Skeletal muscle tissue (tissue), 4 donors: ENCODE results near the gene CNTROB. TPM values are rescaled to one million over a fixed set of nuclear protein-coding genes. Genes with fewer than 3 reads are reported as not detected.

Source experiments
- H3K27ac ChIP-seq: one replicate; pipeline ENCODE4 v1.7.0; 2013; ENCODE audit warnings: mild to moderate bottlenecking, low read depth, low read length, inconsistent platforms
- H3K27me3 ChIP-seq, 3 donors: one replicate each; pipeline ENCODE4 v1.7.0; 2013; ENCODE audit warnings: low read length in 3 of 3; ENCODE audit not compliant: control insufficient read depth in 3 of 3, insufficient read depth in 3 of 3
- H3K36me3 ChIP-seq, 3 donors: one replicate each; pipeline ENCODE4 v1.7.0; 2013; ENCODE audit warnings: low read length in 3 of 3; ENCODE audit not compliant: control insufficient read depth in 3 of 3, insufficient read depth in 3 of 3
- H3K4me1 ChIP-seq, 3 donors: one replicate each; pipeline ENCODE4 v1.7.0; 2013; ENCODE audit warnings: low read length in 3 of 3, mild to moderate bottlenecking in 3 of 3; ENCODE audit not compliant: control insufficient read depth in 3 of 3, insufficient read depth in 3 of 3
- H3K4me3 ChIP-seq, 3 donors: one replicate each; pipeline ENCODE4 v1.7.0; 2013; ENCODE audit warnings: low read length in 3 of 3
- H3K9ac ChIP-seq, 3 donors: one replicate each; pipeline ENCODE4 v1.7.0; 2013; ENCODE audit warnings: low read length in 3 of 3, mild to moderate bottlenecking in 3 of 3, moderate library complexity in 2 of 3, low read depth in 1 of 3
- H3K9me3 ChIP-seq, 3 donors: one replicate each; pipeline ENCODE4 v1.7.0; 2013; ENCODE audit warnings: low read length in 3 of 3; ENCODE audit not compliant: control insufficient read depth in 3 of 3
- total RNA-seq: library from RNA; depleted of rRNA; stranded (reverse); fragments of >200 nt; gene quantifications from one replicate; pipeline ENCODE4 v1.2.3, GENCODE V29; 2014
- donor health status: Osteomylitis.

The CNTROB gene, protein sequence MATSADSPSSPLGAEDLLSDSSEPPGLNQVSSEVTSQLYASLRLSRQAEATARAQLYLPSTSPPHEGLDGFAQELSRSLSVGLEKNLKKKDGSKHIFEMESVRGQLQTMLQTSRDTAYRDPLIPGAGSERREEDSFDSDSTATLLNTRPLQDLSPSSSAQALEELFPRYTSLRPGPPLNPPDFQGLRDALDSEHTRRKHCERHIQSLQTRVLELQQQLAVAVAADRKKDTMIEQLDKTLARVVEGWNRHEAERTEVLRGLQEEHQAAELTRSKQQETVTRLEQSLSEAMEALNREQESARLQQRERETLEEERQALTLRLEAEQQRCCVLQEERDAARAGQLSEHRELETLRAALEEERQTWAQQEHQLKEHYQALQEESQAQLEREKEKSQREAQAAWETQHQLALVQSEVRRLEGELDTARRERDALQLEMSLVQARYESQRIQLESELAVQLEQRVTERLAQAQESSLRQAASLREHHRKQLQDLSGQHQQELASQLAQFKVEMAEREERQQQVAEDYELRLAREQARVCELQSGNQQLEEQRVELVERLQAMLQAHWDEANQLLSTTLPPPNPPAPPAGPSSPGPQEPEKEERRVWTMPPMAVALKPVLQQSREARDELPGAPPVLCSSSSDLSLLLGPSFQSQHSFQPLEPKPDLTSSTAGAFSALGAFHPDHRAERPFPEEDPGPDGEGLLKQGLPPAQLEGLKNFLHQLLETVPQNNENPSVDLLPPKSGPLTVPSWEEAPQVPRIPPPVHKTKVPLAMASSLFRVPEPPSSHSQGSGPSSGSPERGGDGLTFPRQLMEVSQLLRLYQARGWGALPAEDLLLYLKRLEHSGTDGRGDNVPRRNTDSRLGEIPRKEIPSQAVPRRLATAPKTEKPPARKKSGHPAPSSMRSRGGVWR
- total RNA-seq, result 9.9 TPM

DNA sequence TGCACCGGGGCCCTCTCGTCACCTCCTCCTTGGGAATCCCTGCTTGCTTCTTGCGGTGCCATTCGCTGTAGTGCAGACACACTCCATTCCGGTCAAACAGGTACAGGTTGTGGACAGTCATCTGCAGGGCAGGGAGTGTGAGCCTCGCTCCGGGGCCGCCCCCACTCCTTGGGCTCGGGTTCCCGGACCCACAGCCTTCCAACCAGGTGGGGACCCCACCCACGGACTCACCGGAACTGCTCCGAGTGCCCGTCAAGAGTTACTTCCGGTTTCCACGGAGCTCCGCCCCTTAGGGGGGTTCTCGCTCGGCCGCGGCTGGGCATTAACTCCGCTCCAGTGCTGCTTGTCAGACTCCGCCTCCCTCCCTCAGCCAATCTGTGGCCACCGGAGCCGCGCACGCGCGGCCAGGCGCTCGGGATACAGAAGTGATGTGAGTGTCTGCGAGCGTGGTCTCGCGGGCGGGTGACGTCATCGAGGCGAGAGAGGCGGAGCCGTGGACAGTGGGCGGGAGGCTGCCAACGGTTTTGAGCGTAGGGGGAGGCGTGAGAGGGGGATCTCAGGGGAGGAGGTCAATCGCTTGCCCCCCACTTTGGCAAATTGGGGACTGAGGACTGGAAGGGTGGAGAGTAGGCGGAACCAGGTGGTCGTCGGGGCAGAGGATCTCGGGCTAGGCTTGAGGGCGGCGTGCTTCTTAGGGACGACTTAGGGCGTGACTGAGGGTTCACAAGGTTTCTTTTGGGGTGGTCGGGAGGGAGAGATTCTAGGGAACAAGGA lies at the start of gene CNTROB, which contains the start of gene TRAPPC1:
TSS of gene CNTROB (plus strand) at position 498 of the 774 bp plus-strand sequence. CDS start 874 bp downstream, outside the sequence.
TSS of gene TRAPPC1 (minus strand) at position 238 of the 774 bp plus-strand sequence. CDS start at position 121, 117 bp downstream.
- H3K27ac ChIP-seq, result peak within 1 kb of the TSS; percentile 85
- H3K9me3 ChIP-seq, result no peaks in the 10 kb centered on the region
- H3K4me1 ChIP-seq, result peaks cover 20 to 28% (median 25%) of the 10 kb centered on the region in 3 donors
- peak within 1 kb of the TSS; percentile 82 to 94 (median 93) for H3K9ac ChIP-seq
- no peaks in the 10 kb centered on the region for H3K27me3 ChIP-seq
- H3K36me3 ChIP-seq, result peaks cover 9 to 23% (median 13%) of the 10 kb centered on the region in 3 donors
- peak within 1 kb of the TSS; percentile 98 to 100 (median 98) for H3K4me3 ChIP-seq

DNA sequence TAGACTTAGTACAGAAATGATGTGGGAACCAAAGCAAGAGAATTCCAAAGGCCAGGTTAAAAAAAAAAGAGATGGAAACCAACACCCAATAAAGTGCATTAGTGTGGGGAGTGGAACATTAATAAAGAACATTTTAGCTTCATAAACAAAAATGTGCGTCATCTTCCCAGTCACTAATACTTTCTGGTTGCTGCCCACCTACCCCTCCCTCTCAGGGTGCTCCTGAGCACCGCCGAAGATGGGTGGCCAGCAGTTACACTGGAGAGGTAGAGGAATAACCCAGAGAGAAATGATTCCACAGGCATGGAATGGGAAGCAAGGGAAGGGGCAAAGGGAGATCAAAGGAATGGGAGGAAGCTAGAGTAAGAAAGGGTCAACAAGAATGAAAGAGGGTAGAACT lies 49.4 kb upstream of the CNTROB start:
- Histone ChIP-seq H3K4me3 (no peak overlapping the region), H3K36me3 (peaks cover 0 to 3% (median 0%) of the 10 kb centered on the region in 3 donors), H3K27ac (no peak overlapping the region), H3K9ac (no peak overlapping the region), H3K4me1 (peaks cover 21 to 22% (median 21%) of the 10 kb centered on the region in 3 donors), H3K27me3 (peaks cover 0 to 31% (median 25%) of the 10 kb centered on the region in 3 donors), H3K9me3 (no peaks in the 10 kb centered on the region)

DNA sequence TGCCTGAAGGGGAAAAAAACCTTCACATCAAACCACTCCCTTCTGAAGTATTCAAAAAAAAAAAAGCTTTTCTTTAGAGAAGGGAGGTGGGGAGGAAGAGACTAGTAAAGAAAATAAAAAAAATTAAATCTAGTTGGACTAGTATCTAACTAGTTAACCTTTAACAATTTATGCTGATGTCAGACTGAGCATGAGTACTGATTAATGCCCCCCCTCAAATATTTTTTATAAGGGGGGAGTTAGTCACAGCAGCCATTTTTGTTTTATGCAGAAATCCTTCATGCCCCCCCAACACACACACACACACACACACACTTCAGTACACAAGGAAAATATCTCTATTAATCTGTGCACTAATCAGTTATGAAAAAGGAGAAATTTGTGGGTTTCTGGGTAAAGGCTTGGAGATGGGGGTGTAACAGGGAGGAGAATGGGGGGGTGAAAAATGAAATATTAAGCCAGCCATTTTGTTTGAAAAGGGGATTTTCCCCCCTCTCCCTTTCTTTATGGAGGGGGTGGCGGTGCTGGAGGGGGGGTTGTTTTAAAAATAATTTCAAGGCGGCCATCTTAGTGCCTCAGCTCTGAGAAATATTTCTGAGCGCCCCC lies 48.1 kb upstream of the CNTROB start:
- Histone ChIP-seq H3K27ac (no peak overlapping the region), H3K9me3 (no peaks in the 10 kb centered on the region), H3K36me3 (peaks cover 0 to 3% (median 0%) of the 10 kb centered on the region in 3 donors), H3K4me3 (peak overlapping the region in 1 of 3 donors; percentile 14), H3K9ac (no peak overlapping the region), H3K4me1 (peaks cover 33 to 35% (median 33%) of the 10 kb centered on the region in 3 donors), H3K27me3 (peaks cover 0 to 41% (median 25%) of the 10 kb centered on the region in 3 donors)

DNA sequence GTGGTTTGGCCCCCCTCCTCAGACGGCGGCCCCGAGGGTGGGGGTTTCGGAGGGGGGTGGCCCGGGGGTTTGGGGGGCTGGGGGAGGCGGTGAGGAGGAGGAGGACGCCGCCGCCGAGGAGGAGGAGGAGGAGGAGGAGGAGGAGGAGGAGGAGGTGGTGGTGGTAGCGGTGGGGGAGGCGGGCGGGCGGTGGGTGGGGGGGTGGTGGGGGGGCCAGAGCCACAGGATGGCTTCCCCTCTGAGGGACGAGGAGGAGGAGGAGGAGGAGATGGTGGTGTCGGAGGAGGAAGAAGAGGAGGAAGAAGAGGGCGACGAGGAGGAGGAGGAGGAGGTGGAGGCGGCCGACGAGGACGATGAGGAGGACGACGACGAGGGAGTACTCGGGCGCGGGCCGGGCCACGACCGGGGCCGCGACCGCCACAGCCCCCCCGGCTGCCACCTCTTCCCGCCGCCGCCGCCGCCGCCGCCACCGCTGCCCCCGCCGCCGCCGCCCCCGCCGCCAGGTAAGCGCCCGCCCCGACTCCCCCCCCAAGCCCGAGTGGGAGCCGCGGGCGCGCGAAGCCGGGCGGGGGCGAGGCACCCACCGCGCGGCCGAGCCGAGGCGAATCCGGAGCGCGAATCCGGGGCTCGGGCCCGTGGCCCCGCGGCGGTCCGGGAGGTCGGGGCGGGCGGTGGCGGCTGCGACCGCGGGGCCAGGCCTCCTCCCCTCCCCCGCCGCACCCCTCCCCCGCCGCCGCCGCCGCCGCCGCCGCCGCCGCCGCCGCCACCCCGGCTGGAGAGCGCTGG lies 47.2 kb upstream of the CNTROB start:
- Histone ChIP-seq H3K36me3 (peaks cover 0 to 3% (median 0%) of the 10 kb centered on the region in 3 donors), H3K27ac (no peak overlapping the region), H3K9ac (no peak overlapping the region), H3K27me3 (peaks cover 0 to 41% (median 21%) of the 10 kb centered on the region in 3 donors), H3K9me3 (no peaks in the 10 kb centered on the region), H3K4me1 (peaks cover 42 to 44% (median 42%) of the 10 kb centered on the region in 3 donors), H3K4me3 (peak overlapping the region; percentile 46 to 72 (median 51))

DNA sequence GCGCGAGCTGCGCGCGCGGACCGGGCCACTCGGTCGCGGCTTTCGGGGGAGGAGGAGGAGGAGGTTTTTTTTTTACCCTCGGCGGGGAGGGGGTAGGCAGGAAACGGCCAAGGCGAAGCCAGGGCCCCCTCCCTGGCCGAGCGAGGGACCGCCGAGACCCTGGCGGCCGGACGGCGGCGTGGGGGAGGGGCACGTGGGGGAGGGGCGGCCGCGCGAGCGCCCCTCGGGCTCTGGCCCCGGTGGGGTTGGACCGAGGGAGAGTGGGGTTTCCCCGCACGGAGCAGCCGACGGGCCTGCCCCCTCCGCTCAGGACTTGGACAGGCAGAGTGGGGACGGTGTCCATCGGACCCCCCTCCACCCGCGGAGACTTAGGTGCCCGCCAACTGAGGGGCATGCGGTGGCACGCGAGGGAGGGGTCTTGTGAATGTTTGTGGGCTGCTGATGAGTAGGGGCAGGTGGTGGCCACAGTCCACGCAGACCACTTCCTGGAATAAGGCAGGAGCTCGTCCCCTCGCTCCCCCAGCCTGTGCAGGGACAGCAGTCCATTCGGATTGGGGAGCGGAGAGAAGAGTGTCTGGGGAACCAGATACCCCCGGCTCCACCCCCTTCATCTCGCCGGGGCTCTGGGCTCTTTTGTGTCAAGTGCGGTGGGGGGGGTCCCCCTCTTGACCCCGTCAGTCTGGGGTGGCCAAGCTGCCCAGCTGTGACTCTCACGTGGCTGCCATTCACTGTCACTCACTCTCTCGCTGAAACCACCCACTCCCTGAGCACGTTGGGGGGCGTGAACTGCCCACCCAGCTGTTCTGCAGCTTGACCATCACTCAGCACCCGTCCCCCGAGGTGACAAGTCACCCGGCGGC lies 46.4 kb upstream of the CNTROB start:
- Histone ChIP-seq H3K27me3 (peaks cover 0 to 41% (median 19%) of the 10 kb centered on the region in 3 donors), H3K36me3 (peaks cover 0 to 2% (median 1%) of the 10 kb centered on the region in 3 donors), H3K9ac (peak overlapping the region; percentile 54 to 65 (median 62)), H3K27ac (peak overlapping the region; percentile 77), H3K4me1 (peaks cover 44 to 47% (median 46%) of the 10 kb centered on the region in 3 donors), H3K4me3 (peak overlapping the region; percentile 69 to 77 (median 72)), H3K9me3 (no peaks in the 10 kb centered on the region)

DNA sequence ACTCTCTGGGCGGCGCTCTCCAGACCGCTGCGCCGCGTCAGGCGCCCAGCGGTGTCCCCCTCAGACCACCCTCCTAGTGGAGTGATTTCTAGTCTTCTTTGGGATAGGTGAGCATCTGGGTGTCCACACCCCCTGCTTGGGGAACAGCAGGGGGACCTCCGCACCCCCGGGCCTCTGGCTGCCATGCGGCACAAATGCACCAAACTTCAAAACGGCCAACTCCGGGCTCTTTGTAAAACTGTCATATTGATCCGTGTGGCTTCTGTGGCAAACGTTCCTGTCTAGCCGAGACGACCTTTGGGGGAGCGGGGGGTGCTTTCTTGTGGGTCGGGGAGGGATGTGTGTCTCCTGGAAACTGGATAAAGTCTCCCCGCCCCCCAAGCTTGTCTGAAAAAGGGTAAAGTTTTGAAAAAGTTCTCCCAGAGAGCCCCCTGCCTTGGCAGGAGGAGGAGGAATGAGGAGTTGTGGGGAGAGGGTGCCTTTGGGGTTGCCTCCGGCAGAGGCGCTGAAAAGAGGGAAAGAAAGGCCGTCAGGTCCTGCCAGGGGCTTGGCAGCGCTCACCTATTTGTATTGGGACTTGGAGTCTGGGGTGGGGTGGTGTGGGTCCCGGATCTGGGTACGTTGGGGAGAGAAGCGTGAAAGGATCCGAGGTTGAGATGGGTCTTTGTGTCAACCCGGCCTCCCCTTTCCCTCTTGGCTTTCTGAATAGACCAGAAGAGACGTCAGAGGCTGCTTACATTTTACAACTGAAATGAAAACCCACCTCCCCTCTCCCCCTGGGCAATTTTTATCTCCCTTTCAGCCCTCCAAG lies 45.6 kb upstream of the CNTROB start:
- peaks cover 44 to 47% (median 46%) of the 10 kb centered on the region in 3 donors for H3K4me1 ChIP-seq
- peak overlapping the region; percentile 77 for H3K27ac ChIP-seq
- peak overlapping the region; percentile 72 to 77 (median 76) for H3K4me3 ChIP-seq
- H3K9me3 ChIP-seq, result no peaks in the 10 kb centered on the region
- H3K36me3 ChIP-seq, result peaks cover 6 to 8% (median 7%) of the 10 kb centered on the region in 3 donors
- peak overlapping the region; percentile 20 to 62 (median 54) for H3K9ac ChIP-seq
- peaks cover 0 to 41% (median 15%) of the 10 kb centered on the region in 3 donors for H3K27me3 ChIP-seq

DNA sequence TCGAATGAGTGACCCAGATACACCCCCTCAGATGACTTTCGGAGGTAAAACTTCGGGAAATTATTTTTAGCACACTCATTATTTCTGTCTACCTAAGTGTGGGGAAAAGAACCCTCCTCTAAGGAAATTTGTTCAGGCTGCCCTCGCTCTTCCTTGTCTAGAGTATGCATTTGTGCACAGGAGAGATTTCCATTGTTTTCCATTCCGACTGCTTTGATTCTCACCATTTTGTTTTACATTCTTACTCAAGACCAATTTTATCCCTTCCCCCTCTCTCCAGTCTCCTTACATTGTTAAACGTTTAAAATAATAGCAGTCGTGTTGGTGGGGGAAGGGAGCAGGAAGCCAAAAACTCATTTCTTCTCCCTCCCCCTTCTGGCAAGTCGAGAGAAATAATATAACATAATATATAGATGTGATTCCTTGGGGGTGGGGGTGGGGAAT lies 44.9 kb upstream of the CNTROB start:
- Histone ChIP-seq H3K4me3 (peak overlapping the region; percentile 45 to 77 (median 76)), H3K36me3 (peaks cover 6 to 11% (median 7%) of the 10 kb centered on the region in 3 donors), H3K9ac (peak overlapping the region in 2 of 3 donors; percentile 50 to 62), H3K4me1 (peaks cover 44 to 47% (median 46%) of the 10 kb centered on the region in 3 donors), H3K27ac (peak overlapping the region; percentile 77), H3K27me3 (peaks cover 0 to 38% (median 14%) of the 10 kb centered on the region in 3 donors), H3K9me3 (no peaks in the 10 kb centered on the region)
